ENCODE measurements around the gene PPEF2. TPM values are rescaled to one million over a fixed set of nuclear protein-coding genes. Genes with fewer than 3 reads are reported as not detected.
A peak's percentile ranks its signal among the peaks of the same experiment; 100 is the strongest.

Gene PPEF2
- total RNA-seq, 1 donor from 2014 or later = not detected

GRCh38 chr4:75898536-75898935 lies 3.7 kb downstream of the PPEF2 start:
- TF ChIP-seq CTCF (IDR thresholded peaks at IDR 0.05) (no peak), POLR2AphosphoS5 (IDR thresholded peaks at IDR 0.05; ENCODE audit: insufficient read depth in 1 of 2, low read depth in 1 of 2) (no peak), POLR2A (IDR thresholded peaks at IDR 0.05) (no peak)
- no peak overlapping the region for H3K27ac ChIP-seq
- H3K36me3 ChIP-seq = no peaks in the 10 kb centered on the region
- no peak for DNase-seq (ENCODE audit: extremely low spot score in 2 of 2)
- H3K9me3 ChIP-seq = no peaks in the 10 kb centered on the region
- intact Hi-C loops (cut with DNase I) = no loop called here
- no peaks in the 10 kb centered on the region for H3K27me3 ChIP-seq
- no peaks in the 10 kb centered on the region for H3K4me1 ChIP-seq
- no peak overlapping the region for H3K4me3 ChIP-seq

- no peaks in the 10 kb centered on the region for H3K27me3 ChIP-seq
These were observed 6.4 kb downstream of the PPEF2 start for GRCh38 chr4:75895744-75896314.

GRCh38 chr4:75892508-75892907 lies 9.7 kb downstream of the PPEF2 start:
- Histone ChIP-seq H3K4me1 (no peaks in the 10 kb centered on the region), H3K36me3 (no peaks in the 10 kb centered on the region), H3K27ac (no peak overlapping the region), H3K4me3 (no peak overlapping the region), H3K27me3 (no peaks in the 10 kb centered on the region), H3K9me3 (no peaks in the 10 kb centered on the region)
- TF ChIP-seq POLR2A (IDR thresholded peaks at IDR 0.05) (no peak), POLR2AphosphoS5 (IDR thresholded peaks at IDR 0.05; ENCODE audit: insufficient read depth in 1 of 2, low read depth in 1 of 2) (no peak), CTCF (IDR thresholded peaks at IDR 0.05) (no peak)
- no peak for DNase-seq (ENCODE audit: extremely low spot score in 2 of 2)
- intact Hi-C loops (cut with DNase I) = no loop called here

More at GRCh38 chr4:75895744-75896314, 6.4 kb downstream of the PPEF2 start:
- intact Hi-C loops (cut with DNase I) = no loop called here
- no peaks in the 10 kb centered on the region for H3K9me3 ChIP-seq
- H3K4me3 ChIP-seq = no peak overlapping the region
- no peak overlapping the region for H3K27ac ChIP-seq
- no peak for TF ChIP-seq POLR2AphosphoS5 (IDR thresholded peaks at IDR 0.05; ENCODE audit: insufficient read depth in 1 of 2, low read depth in 1 of 2)
- peak in 2 of 3 experiments; percentile 26 to 30 for TF ChIP-seq CTCF (IDR thresholded peaks at IDR 0.05)
- no peaks in the 10 kb centered on the region for H3K36me3 ChIP-seq
- DNase-seq (ENCODE audit: extremely low spot score in 2 of 2) = no peak
- H3K4me1 ChIP-seq = no peaks in the 10 kb centered on the region

GRCh38 chr4:75891611-75892010 lies 10.6 kb downstream of the PPEF2 start:
- peak in 1 of 2 donors; percentile 78 for DNase-seq (ENCODE audit: extremely low spot score in 2 of 2)
- no peak for TF ChIP-seq POLR2A (IDR thresholded peaks at IDR 0.05)
- no peak for TF ChIP-seq CTCF (IDR thresholded peaks at IDR 0.05)
- no peak for TF ChIP-seq POLR2AphosphoS5 (IDR thresholded peaks at IDR 0.05; ENCODE audit: insufficient read depth in 1 of 2, low read depth in 1 of 2)
- H3K4me1 ChIP-seq = no peaks in the 10 kb centered on the region
- no peaks in the 10 kb centered on the region for H3K27me3 ChIP-seq
- intact Hi-C loops (cut with DNase I) = no loop called here
- H3K9me3 ChIP-seq = no peaks in the 10 kb centered on the region
- H3K27ac ChIP-seq = no peak overlapping the region
- no peak overlapping the region for H3K4me3 ChIP-seq
- no peaks in the 10 kb centered on the region for H3K36me3 ChIP-seq

GRCh38 chr4:75889537-75890199 lies 12.6 kb downstream of the PPEF2 start:
- H3K27me3 ChIP-seq = no peaks in the 10 kb centered on the region
- peak in 1 of 2 donors; percentile 77 for DNase-seq (ENCODE audit: extremely low spot score in 2 of 2)
- H3K9me3 ChIP-seq = no peaks in the 10 kb centered on the region
- H3K27ac ChIP-seq = no peak overlapping the region
- no peak overlapping the region for H3K4me3 ChIP-seq
- intact Hi-C loops (cut with DNase I) = no loop called here
- TF ChIP-seq POLR2AphosphoS5 (IDR thresholded peaks at IDR 0.05; ENCODE audit: insufficient read depth in 1 of 2, low read depth in 1 of 2) = no peak
- no peak for TF ChIP-seq CTCF (IDR thresholded peaks at IDR 0.05)
- no peak for TF ChIP-seq POLR2A (IDR thresholded peaks at IDR 0.05)
- no peaks in the 10 kb centered on the region for H3K36me3 ChIP-seq
- H3K4me1 ChIP-seq = no peaks in the 10 kb centered on the region
